ENCODE results near the gene LCNL1.

LCNL1 gene

DNA sequence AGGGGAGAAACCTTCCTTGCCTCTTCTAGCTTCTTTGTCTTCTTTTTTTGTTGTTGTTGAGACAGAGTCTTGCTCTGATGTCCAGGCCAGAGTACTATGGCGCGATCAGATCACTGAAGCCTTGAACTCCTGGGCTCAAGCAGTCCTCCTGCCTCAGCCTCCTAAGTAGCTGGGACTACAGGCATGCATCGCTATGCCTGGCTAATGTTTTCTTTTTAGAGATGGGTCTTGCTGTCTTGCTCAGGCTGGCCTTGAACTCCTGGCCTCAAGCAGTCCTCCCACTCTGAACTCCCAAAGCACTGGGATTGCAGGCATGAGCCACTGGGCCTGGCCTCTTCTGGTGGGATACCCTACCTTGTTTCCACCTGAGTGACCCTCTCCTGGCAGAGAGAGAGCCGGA is 6.1 kb downstream of the LCNL1 start:
- Histone ChIP-seq H3K9me3 (replicated peaks in 1 of 11) (no peaks in the 10 kb centered on the region), H3K4me3 (no peak overlapping the region), H3K36me3 (peaks cover 0 to 7% (median 5%) of the 10 kb centered on the region in 11 experiments; a peak in 8 of 22 replicates), H3K4me2 (no peak overlapping the region), H3K27ac (no peak overlapping the region), H3K27me3 (peaks cover 26 to 51% (median 40%) of the 10 kb centered on the region in 11 experiments), H3K4me1 (peaks cover 13 to 23% (median 19%) of the 10 kb centered on the region in 10 experiments), H3K9ac (no peak overlapping the region), H4K20me1 (peaks cover 0 to 14% (median 8%) of the 10 kb centered on the region in 11 experiments; a peak in 14 of 22 replicates)
- no peak for TF ChIP-seq Cebpa-rat (IDR thresholded peaks at IDR 0.05)

DNA sequence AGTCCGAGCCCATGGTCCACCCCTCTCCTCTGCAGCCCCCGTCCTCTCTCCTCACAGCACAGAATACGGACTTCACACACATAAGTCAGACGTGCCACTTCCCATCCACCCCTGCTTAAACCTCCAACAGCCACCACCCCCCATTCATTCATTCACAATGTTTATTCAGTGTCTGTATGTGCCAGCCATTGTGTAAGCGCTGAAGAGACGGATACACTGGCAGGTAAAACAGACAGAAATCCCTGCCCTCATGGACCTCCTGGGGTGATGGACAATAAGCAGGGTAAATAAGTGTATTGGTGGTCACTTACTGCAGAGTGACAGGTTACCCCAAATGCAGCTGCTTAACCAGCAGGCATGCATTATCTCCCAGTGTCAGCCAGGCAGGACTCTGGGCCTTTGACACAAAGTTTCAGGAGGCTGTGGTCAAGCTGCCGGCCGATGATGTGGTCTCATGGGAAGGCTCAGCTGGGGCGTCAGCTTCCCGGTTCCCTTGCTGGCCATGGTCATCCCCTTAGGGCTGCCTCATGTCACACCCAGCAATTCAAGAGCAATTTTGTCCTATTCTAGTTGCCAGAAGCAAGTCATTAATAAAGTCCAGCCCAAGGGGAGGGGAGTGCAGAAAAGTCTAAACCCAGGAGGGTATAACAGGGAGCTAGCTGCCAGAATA is 7.6 kb downstream of the LCNL1 start:
- TF ChIP-seq Cebpa-rat (IDR thresholded peaks at IDR 0.05) = no peak
- H3K4me2 ChIP-seq = no peak overlapping the region
- no peak overlapping the region for H3K27ac ChIP-seq

DNA sequence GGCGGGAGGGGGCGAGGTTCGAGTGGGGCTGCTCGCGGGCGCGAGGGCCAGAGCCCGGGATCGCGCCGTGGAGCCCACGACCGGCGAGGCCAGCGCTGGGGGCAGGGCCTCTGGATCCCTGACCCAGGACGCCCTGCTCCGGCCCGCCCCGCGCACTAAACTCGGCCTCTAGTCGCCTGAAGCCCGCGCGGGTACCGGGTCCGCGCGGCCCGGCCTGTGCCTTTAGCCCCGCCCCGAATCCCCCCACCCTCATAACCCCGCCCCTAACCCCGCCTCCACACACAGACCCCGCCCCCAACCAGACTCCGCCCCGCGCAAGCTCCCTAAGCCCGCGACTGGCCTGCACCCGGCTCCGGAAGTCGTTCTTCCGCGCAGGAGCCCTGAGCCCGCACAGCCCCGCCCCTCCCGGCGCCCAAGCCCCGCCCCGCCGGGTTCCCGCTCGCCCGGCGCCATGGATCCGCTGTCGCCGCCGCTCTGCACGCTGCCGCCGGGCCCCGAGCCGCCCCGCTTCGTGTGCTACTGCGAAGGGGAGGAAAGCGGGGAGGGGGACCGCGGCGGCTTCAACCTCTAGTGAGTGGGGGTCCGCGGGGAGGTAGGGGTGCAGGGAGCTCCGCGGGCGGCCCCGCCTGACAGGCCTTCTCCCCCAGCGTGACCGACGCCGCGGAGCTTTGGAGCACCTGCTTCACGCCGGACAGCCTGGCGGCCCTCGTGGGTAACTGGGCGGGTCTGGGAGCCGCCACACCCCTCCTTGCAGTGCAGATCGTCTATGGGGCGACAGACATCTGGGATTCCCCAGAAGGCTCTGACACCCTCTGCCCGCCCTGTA is 9.4 kb downstream of the LCNL1 start, which contains the start of gene PAXX:
Gene PAXX (plus strand): TSS at position 430 of the 826 bp plus-strand sequence. CDS start 22 bp downstream, at position 452.
- peaks cover 0 to 32% (median 11%) of the 10 kb centered on the region in 11 experiments; a peak in 14 of 22 replicates for H4K20me1 ChIP-seq
- peaks cover 0 to 18% (median 7%) of the 10 kb centered on the region in 11 experiments; a peak in 14 of 22 replicates for H3K27me3 ChIP-seq
- H3K27ac ChIP-seq = peak within 1 kb of the TSS in 10 of 11 experiments; percentile 66 to 90 (median 82); a peak in 21 of 22 replicates

More for the DNA sequence above, 7.6 kb downstream of the LCNL1 start:
- H3K4me3 ChIP-seq = no peak overlapping the region
- peaks cover 11 to 36% (median 25%) of the 10 kb centered on the region in 11 experiments for H3K27me3 ChIP-seq
- peaks cover 0 to 18% (median 8%) of the 10 kb centered on the region in 11 experiments; a peak in 10 of 22 replicates for H3K36me3 ChIP-seq
- no peak overlapping the region for H3K9ac ChIP-seq
- H3K4me1 ChIP-seq = peaks cover 16 to 34% (median 26%) of the 10 kb centered on the region in 10 experiments
- H4K20me1 ChIP-seq = peaks cover 0 to 20% (median 11%) of the 10 kb centered on the region in 11 experiments; a peak in 14 of 22 replicates
- H3K9me3 ChIP-seq (replicated peaks in 1 of 11) = no peaks in the 10 kb centered on the region

DNA sequence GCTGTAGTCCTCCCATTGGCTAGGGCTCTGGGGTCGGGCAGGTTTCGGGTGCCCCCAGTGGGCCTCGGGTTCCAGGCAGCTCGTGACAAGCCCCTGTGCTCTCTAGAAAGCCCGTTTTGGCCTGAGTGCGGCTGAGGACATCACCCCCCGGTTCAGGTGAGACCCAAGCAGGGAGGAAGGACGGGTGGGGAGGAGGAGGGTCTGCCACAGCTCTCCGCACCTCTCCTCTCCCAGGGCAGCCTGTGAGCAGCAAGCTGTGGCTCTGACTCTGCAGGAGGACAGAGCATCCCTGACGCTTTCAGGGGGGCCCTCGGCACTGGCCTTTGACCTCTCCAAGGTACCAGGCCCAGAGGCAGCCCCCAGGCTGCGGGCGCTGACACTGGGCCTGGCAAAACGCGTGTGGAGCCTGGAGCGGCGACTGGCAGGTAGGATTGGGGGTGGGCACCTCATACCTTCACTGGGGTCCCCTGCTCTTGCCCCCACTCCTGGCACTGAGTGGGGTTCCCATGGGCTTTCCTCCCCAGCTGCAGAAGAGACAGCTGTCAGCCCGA is 10.1 kb downstream of the LCNL1 start:
- peaks cover 0 to 32% (median 11%) of the 10 kb centered on the region in 11 experiments; a peak in 14 of 22 replicates for H4K20me1 ChIP-seq
- no peak for TF ChIP-seq Cebpa-rat (IDR thresholded peaks at IDR 0.05)
- no peaks in the 10 kb centered on the region for H3K9me3 ChIP-seq (replicated peaks in 1 of 11)
- peaks cover 0 to 19% (median 8%) of the 10 kb centered on the region in 11 experiments; a peak in 10 of 22 replicates for H3K36me3 ChIP-seq
- H3K4me1 ChIP-seq = peaks cover 39 to 59% (median 50%) of the 10 kb centered on the region in 10 experiments
- H3K4me2 ChIP-seq = peak overlapping the region; percentile 96 to 100 (median 99)
- peak overlapping the region in 10 of 11 experiments; percentile 66 to 90 (median 82); a peak in 21 of 22 replicates for H3K27ac ChIP-seq
- H3K4me3 ChIP-seq = peak overlapping the region; percentile 64 to 88 (median 81)
- H3K9ac ChIP-seq = peak overlapping the region; percentile 80 to 90 (median 85)
- H3K27me3 ChIP-seq = peaks cover 0 to 12% (median under 1%) of the 10 kb centered on the region in 11 experiments; a peak in 6 of 22 replicates

More for the DNA sequence above, 9.4 kb downstream of the LCNL1 start, which contains the start of gene PAXX:
- no peaks in the 10 kb centered on the region for H3K9me3 ChIP-seq (replicated peaks in 1 of 11)
- H3K4me3 ChIP-seq = peak within 1 kb of the TSS; percentile 64 to 88 (median 81)
- peaks cover 0 to 19% (median 8%) of the 10 kb centered on the region in 11 experiments; a peak in 10 of 22 replicates for H3K36me3 ChIP-seq
- no peak for TF ChIP-seq Cebpa-rat (IDR thresholded peaks at IDR 0.05)
- peaks cover 32 to 52% (median 43%) of the 10 kb centered on the region in 10 experiments for H3K4me1 ChIP-seq
- H3K4me2 ChIP-seq = peak within 1 kb of the TSS; percentile 96 to 100 (median 99)
- H3K9ac ChIP-seq = peak within 1 kb of the TSS; percentile 80 to 90 (median 85)

DNA sequence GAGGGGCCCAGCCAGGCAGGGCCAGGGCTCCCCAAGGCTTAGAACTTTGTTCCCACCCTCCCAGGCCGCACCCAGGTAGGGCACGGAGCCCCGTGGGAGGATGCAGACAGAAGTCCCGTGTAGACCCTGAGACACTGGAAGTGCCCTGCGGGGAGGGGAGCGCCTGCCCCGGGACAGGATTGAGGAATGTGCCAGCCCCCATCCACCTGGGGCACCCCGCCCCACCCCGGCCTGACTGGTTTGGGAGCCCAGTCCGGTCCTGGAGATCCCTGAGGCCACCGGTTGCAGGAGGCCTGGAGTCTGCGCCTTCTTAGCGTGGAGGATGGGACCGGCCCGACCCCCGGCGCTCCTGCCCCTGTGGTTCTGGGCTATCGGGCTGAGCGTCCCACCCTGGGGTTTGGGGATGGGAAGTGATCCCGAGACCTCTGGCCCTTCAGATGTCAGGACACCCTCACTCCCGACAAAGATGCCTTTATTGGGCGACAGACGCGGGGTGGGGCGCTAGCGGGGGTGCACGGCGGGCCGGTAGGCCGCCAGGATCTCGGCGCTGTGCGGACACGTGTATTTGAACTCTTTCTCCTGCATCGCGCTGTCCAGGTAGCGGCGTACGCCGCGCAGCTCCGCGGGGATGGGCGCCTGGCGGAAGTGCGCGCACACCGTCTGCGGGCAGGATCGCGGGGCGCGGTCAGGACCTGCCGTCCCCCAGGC is 11.5 kb downstream of the LCNL1 start:
- H3K9me3 ChIP-seq (replicated peaks in 1 of 11) = no peaks in the 10 kb centered on the region
- TF ChIP-seq Cebpa-rat (IDR thresholded peaks at IDR 0.05) = no peak
- H3K27me3 ChIP-seq = no peaks in the 10 kb centered on the region; a peak in 2 of 22 replicates
- H3K4me1 ChIP-seq = peaks cover 54 to 73% (median 64%) of the 10 kb centered on the region in 10 experiments
- peak overlapping the region; percentile 96 to 100 (median 99); a peak in 18 of 22 replicates for H3K4me2 ChIP-seq
- peak overlapping the region in 1 of 10 experiments; percentile 85; a peak in 1 of 20 replicates for H3K4me3 ChIP-seq
- 0 out of 22 replicates have a peak overlapping the region, but pooled peaks of 1 of the 11 experiments have one; percentile 14 for H3K27ac ChIP-seq
- H4K20me1 ChIP-seq = peaks cover 0 to 32% (median 11%) of the 10 kb centered on the region in 11 experiments; a peak in 14 of 22 replicates
- H3K36me3 ChIP-seq = peaks cover 0 to 19% (median 8%) of the 10 kb centered on the region in 11 experiments; a peak in 10 of 22 replicates
- H3K9ac ChIP-seq = peak overlapping the region in 8 of 11 experiments; percentile 82 to 90 (median 85); a peak in 10 of 22 replicates

DNA sequence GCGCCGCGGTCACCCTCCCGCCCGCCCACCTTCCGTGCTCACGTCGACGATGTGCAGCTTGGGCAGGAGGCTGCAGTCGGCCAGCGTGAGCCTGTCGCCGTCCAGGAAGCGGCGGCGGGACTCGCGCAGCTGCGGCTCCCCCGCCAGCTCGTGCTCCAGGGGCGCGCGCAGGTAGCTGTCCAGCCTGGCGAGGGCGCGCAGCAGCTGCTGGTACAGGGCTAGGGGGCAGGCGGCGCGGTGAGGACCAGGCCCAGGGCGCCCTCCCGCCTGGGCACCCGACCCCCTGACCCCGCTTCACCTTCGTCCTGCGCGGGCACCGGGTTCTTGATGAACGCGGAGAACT is 12.1 kb downstream of the LCNL1 start:
- peaks cover 59 to 79% (median 70%) of the 10 kb centered on the region in 10 experiments for H3K4me1 ChIP-seq
- H3K36me3 ChIP-seq = peaks cover 0 to 19% (median 8%) of the 10 kb centered on the region in 11 experiments; a peak in 10 of 22 replicates
- H3K4me2 ChIP-seq = peak overlapping the region in 5 of 11 experiments; percentile 81 to 92 (median 89); a peak in 6 of 22 replicates
- H4K20me1 ChIP-seq = peaks cover 0 to 32% (median 11%) of the 10 kb centered on the region in 11 experiments; a peak in 14 of 22 replicates
- H3K27me3 ChIP-seq = no peaks in the 10 kb centered on the region; a peak in 2 of 22 replicates
- no peaks in the 10 kb centered on the region for H3K9me3 ChIP-seq (replicated peaks in 1 of 11)
- no peak overlapping the region for H3K4me3 ChIP-seq
- TF ChIP-seq Cebpa-rat (IDR thresholded peaks at IDR 0.05) = no peak
- H3K27ac ChIP-seq = no peak overlapping the region
- no peak overlapping the region for H3K9ac ChIP-seq

DNA sequence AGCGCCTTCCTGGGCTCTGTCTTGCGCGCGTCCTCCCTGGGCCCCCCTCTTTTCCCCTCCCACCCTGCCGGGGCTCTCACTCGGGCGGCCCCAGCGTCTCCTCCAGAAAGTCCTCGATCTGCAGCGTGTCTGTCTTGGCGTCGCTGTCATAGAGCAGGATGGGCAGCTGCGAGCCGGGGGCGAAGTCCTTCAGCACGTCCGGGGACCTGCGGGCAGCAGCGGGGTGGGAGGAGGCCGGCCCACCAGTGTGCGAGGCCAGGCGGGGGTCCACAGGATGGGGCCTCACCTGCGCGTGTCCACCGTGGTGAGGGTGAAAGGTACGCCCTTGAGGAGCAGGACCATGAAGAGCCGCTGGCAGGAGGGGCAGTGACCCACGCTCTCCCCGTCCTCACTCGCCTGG is 12.6 kb downstream of the LCNL1 start:
- H4K20me1 ChIP-seq = peaks cover 0 to 32% (median 11%) of the 10 kb centered on the region in 11 experiments; a peak in 14 of 22 replicates
- TF ChIP-seq Cebpa-rat (IDR thresholded peaks at IDR 0.05) = no peak
- no peak overlapping the region; a peak in 1 of 22 replicates for H3K9ac ChIP-seq
- H3K4me2 ChIP-seq = peak overlapping the region in 8 of 11 experiments; percentile 81 to 92 (median 89); a peak in 13 of 22 replicates
- H3K27me3 ChIP-seq = no peaks in the 10 kb centered on the region; a peak in 2 of 22 replicates
- no peak overlapping the region for H3K4me3 ChIP-seq
- H3K4me1 ChIP-seq = peaks cover 64 to 84% (median 75%) of the 10 kb centered on the region in 10 experiments
- peaks cover 0 to 19% (median 8%) of the 10 kb centered on the region in 11 experiments; a peak in 10 of 22 replicates for H3K36me3 ChIP-seq
- H3K9me3 ChIP-seq (replicated peaks in 1 of 11) = no peaks in the 10 kb centered on the region
- H3K27ac ChIP-seq = no peak overlapping the region
